Duodenal mucosa (tissue), 2 donors: ENCODE data around the gene MICAL2.

Experiments
- H3K27ac ChIP-seq: one replicate; pipeline ENCODE4 v1.7.0; 2013; ENCODE audit warnings: low read depth, low read length
- H3K27me3 ChIP-seq, 2 donors: one replicate each; pipeline ENCODE4 v1.7.0; 2013; ENCODE audit warnings: low read length in 2 of 2, control low read depth in 1 of 2; ENCODE audit not compliant: insufficient read depth in 2 of 2, control insufficient read depth in 1 of 2
- H3K36me3 ChIP-seq, 2 donors: one replicate each; pipeline ENCODE4 v1.7.0; 2013; ENCODE audit warnings: low read length in 2 of 2, control low read depth in 1 of 2; ENCODE audit not compliant: insufficient read depth in 2 of 2, control insufficient read depth in 1 of 2
- H3K4me1 ChIP-seq, 2 donors: one replicate each; pipeline ENCODE4 v1.7.0; 2013; ENCODE audit warnings: low read length in 2 of 2, control low read depth in 1 of 2; ENCODE audit not compliant: insufficient read depth in 2 of 2, control insufficient read depth in 1 of 2
- H3K4me3 ChIP-seq, 2 donors: one replicate each; pipeline ENCODE4 v1.7.0; 2013; ENCODE audit warnings: low read length in 2 of 2, low read depth in 1 of 2
- H3K9ac ChIP-seq, 2 donors: one replicate each; pipeline ENCODE4 v1.7.0; 2013; ENCODE audit warnings: low read length in 2 of 2, low read depth in 1 of 2
- H3K9me3 ChIP-seq, 2 donors: one replicate each; pipeline ENCODE4 v1.7.0; 2013; ENCODE audit warnings: low read length in 2 of 2, control low read depth in 1 of 2; ENCODE audit not compliant: control insufficient read depth in 1 of 2

The MICAL2 gene

GRCh38 chr11:12206529-12206928, 96.1 kb downstream of the MICAL2 start:
- Histone ChIP-seq H3K36me3 (peaks cover 22 to 45% of the 10 kb centered on the region in 2 donors), H3K27ac (no peak overlapping the region)

GRCh38 chr11:12207384-12208150, 97.2 kb downstream of the MICAL2 start:
- Histone ChIP-seq H3K9ac (no peak overlapping the region), H3K9me3 (no peaks in the 10 kb centered on the region), H3K27me3 (no peaks in the 10 kb centered on the region), H3K4me1 (peaks cover 4 to 8% of the 10 kb centered on the region in 2 donors), H3K27ac (no peak overlapping the region), H3K36me3 (peaks cover 22 to 45% of the 10 kb centered on the region in 2 donors), H3K4me3 (no peak overlapping the region)

More at GRCh38 chr11:12206529-12206928, 96.1 kb downstream of the MICAL2 start:
- Histone ChIP-seq H3K9ac (no peak overlapping the region), H3K27me3 (no peaks in the 10 kb centered on the region), H3K4me1 (peaks cover 4 to 8% of the 10 kb centered on the region in 2 donors), H3K4me3 (no peak overlapping the region), H3K9me3 (no peaks in the 10 kb centered on the region)

GRCh38 chr11:12209096-12209495, 98.7 kb downstream of the MICAL2 start:
- no peaks in the 10 kb centered on the region for H3K9me3 ChIP-seq
- no peaks in the 10 kb centered on the region for H3K27me3 ChIP-seq
- peaks cover 4 to 8% of the 10 kb centered on the region in 2 donors for H3K4me1 ChIP-seq
- no peak overlapping the region for H3K4me3 ChIP-seq
- peaks cover 26 to 53% of the 10 kb centered on the region in 2 donors for H3K36me3 ChIP-seq
- no peak overlapping the region for H3K27ac ChIP-seq
- H3K9ac ChIP-seq: no peak overlapping the region

GRCh38 chr11:12210200-12210599, 99.8 kb downstream of the MICAL2 start:
- H3K27ac ChIP-seq: no peak overlapping the region
- peaks cover 4 to 8% of the 10 kb centered on the region in 2 donors for H3K4me1 ChIP-seq
- no peaks in the 10 kb centered on the region for H3K9me3 ChIP-seq
- no peak overlapping the region for H3K9ac ChIP-seq
- peaks cover 26 to 52% of the 10 kb centered on the region in 2 donors for H3K36me3 ChIP-seq
- no peak overlapping the region for H3K4me3 ChIP-seq
- H3K27me3 ChIP-seq: no peaks in the 10 kb centered on the region

GRCh38 chr11:12211331-12212065, 101.1 kb downstream of the MICAL2 start:
- Histone ChIP-seq H3K9ac (no peak overlapping the region), H3K27me3 (no peaks in the 10 kb centered on the region), H3K4me1 (peaks cover 11 to 20% of the 10 kb centered on the region in 2 donors), H3K9me3 (no peaks in the 10 kb centered on the region), H3K27ac (no peak overlapping the region), H3K4me3 (no peak overlapping the region), H3K36me3 (peaks cover 32 to 56% of the 10 kb centered on the region in 2 donors)

- Histone ChIP-seq H3K27me3 (no peaks in the 10 kb centered on the region), H3K36me3 (peaks cover 31 to 63% of the 10 kb centered on the region in 2 donors), H3K27ac (no peak overlapping the region), H3K9ac (no peak overlapping the region), H3K9me3 (no peaks in the 10 kb centered on the region), H3K4me1 (peaks cover 16 to 24% of the 10 kb centered on the region in 2 donors), H3K4me3 (no peak overlapping the region)
Observed at GRCh38 chr11:12212174-12212820, 101.9 kb downstream of the MICAL2 start.

GRCh38 chr11:12212821-12213185, 102.4 kb downstream of the MICAL2 start:
- Histone ChIP-seq H3K36me3 (peaks cover 31 to 66% of the 10 kb centered on the region in 2 donors), H3K4me3 (no peak overlapping the region), H3K9me3 (no peaks in the 10 kb centered on the region), H3K27ac (no peak overlapping the region), H3K27me3 (no peaks in the 10 kb centered on the region), H3K4me1 (peaks cover 13 to 19% of the 10 kb centered on the region in 2 donors), H3K9ac (no peak overlapping the region)

GRCh38 chr11:12213883-12214282, 103.5 kb downstream of the MICAL2 start:
- peaks cover 31 to 62% of the 10 kb centered on the region in 2 donors for H3K36me3 ChIP-seq
- no peak overlapping the region for H3K9ac ChIP-seq
- H3K4me3 ChIP-seq: no peak overlapping the region
- peaks cover 13 to 25% of the 10 kb centered on the region in 2 donors for H3K4me1 ChIP-seq
- H3K27me3 ChIP-seq: no peaks in the 10 kb centered on the region
- H3K9me3 ChIP-seq: no peaks in the 10 kb centered on the region
- H3K27ac ChIP-seq: no peak overlapping the region

GRCh38 chr11:12214751-12215150, 104.4 kb downstream of the MICAL2 start:
- Histone ChIP-seq H3K9ac (no peak overlapping the region), H3K36me3 (peaks cover 23 to 54% of the 10 kb centered on the region in 2 donors), H3K27ac (no peak overlapping the region), H3K4me3 (no peak overlapping the region), H3K9me3 (no peaks in the 10 kb centered on the region), H3K4me1 (peaks cover 13 to 28% of the 10 kb centered on the region in 2 donors), H3K27me3 (no peaks in the 10 kb centered on the region)

- no peaks in the 10 kb centered on the region for H3K9me3 ChIP-seq
- no peak overlapping the region for H3K4me3 ChIP-seq
- no peak overlapping the region for H3K27ac ChIP-seq
- peaks cover 13 to 28% of the 10 kb centered on the region in 2 donors for H3K4me1 ChIP-seq
- H3K27me3 ChIP-seq: no peaks in the 10 kb centered on the region
- H3K9ac ChIP-seq: no peak overlapping the region
- H3K36me3 ChIP-seq: peaks cover 22 to 54% of the 10 kb centered on the region in 2 donors
Observed at GRCh38 chr11:12215181-12215593, 104.8 kb downstream of the MICAL2 start.
